HG02885 (cell line): ENCODE data around the gene ACOX3.
"Not testable (repeated sequence)": the region's sequence is repeated elsewhere in the genome, so short reads cannot be mapped to it uniquely, and the experiment has no call there.

ENCODE experiments used
- ATAC-seq: cut with Tn5 transposase; IDR thresholded peaks from one replicate; pipeline ENCODE4 v1.9.1; 2021; ENCODE audit warnings: mild to moderate bottlenecking; ENCODE audit not compliant: unreplicated experiment, poor library complexity

The ACOX3 gene

GRCh38 chr4:8345053-8345945 is 95.2 kb downstream of the ACOX3 start:
- no peak for ATAC-seq

GRCh38 chr4:8344377-8344776 is 96.1 kb downstream of the ACOX3 start:
- no peak for ATAC-seq

GRCh38 chr4:8343967-8344331 is 96.6 kb downstream of the ACOX3 start:
- ATAC-seq, result no peak

GRCh38 chr4:8343262-8343966 is 97.1 kb downstream of the ACOX3 start:
- no peak for ATAC-seq

- no peak for ATAC-seq
These were observed 97.8 kb downstream of the ACOX3 start for GRCh38 chr4:8342651-8343261.

- no peak for ATAC-seq
These were observed 98.8 kb downstream of the ACOX3 start for GRCh38 chr4:8341691-8342090.

GRCh38 chr4:8341281-8341680 is 99.2 kb downstream of the ACOX3 start:
- not testable (repeated sequence) for ATAC-seq

GRCh38 chr4:8340781-8341241 is 99.7 kb downstream of the ACOX3 start:
- no peak for ATAC-seq

GRCh38 chr4:8338351-8338961 is 102.1 kb downstream of the ACOX3 start:
- no peak for ATAC-seq

- ATAC-seq, result no peak
These were observed 104.0 kb downstream of the ACOX3 start for GRCh38 chr4:8336412-8337075.

GRCh38 chr4:8335848-8336247 is 104.7 kb downstream of the ACOX3 start:
- ATAC-seq, result no peak

- ATAC-seq, result no peak
These were observed 105.6 kb downstream of the ACOX3 start for GRCh38 chr4:8334786-8335460.

GRCh38 chr4:8333726-8334460 is 106.6 kb downstream of the ACOX3 start:
- no peak for ATAC-seq

- no peak for ATAC-seq
These were observed 107.6 kb downstream of the ACOX3 start for GRCh38 chr4:8332891-8333331.

- ATAC-seq, result no peak
These were observed 108.3 kb downstream of the ACOX3 start for GRCh38 chr4:8332038-8332857.

- no peak for ATAC-seq
These were observed 109.0 kb downstream of the ACOX3 start for GRCh38 chr4:8331575-8331955.

GRCh38 chr4:8330821-8331574 is 109.5 kb downstream of the ACOX3 start:
- ATAC-seq, result no peak
